OCI-LY7 (cell line): Measurements from ENCODE around the gene FABP6. TPM values are rescaled to one million over a fixed set of nuclear protein-coding genes. Genes with fewer than 3 reads are reported as not detected.

ENCODE experiments used
- BruUV-seq: library from RNA; stranded (reverse); fragments of 400-500 nt; replicated peaks from 2 replicates; lab custom pipeline; 2021; lab: Mats Ljungman, UMichigan
- CTCF ChIA-PET: fragments of 300-600 bp; sonication (Branson Sonifier 250); formaldehyde crosslinking; loops from one replicate; lab custom pipeline; 2022; ENCODE audit warnings: antibody characterized with exemption; ENCODE audit not compliant: unreplicated experiment; lab: Charles Lee
- POLR2A ChIA-PET: fragments of 300-600 bp; sonication (Branson Sonifier 250); formaldehyde crosslinking; loops from one replicate; lab custom pipeline; 2022; ENCODE audit warnings: antibody characterized with exemption; lab: Charles Lee
- DNase-seq: peaks from one replicate; pipeline ENCODE4 v3.0.0-alpha.2; 2015; ENCODE audit warnings: low spot score
- H2AFZ ChIP-seq: fragments of 200-600 bp; sonication (generic), shearing (Covaris generic); 2 replicates; pipeline ENCODE4 v1.6.1; 2014; ENCODE audit warnings: mild to moderate bottlenecking, antibody characterized with exemption, low read length, moderate library complexity
- H3K27ac ChIP-seq: fragments of 200-600 bp; sonication (generic); 2 replicates; pipeline ENCODE4 v1.5.1; 2014; ENCODE audit warnings: mixed run types, low read depth, mild to moderate bottlenecking, moderate library complexity, low read length, inconsistent platforms; ENCODE audit not compliant: poor library complexity, severe bottlenecking
- H3K36me3 ChIP-seq: fragments of 200-600 bp; sonication (generic); 2 replicates; pipeline ENCODE4 v1.6.1; 2014; ENCODE audit warnings: mild to moderate bottlenecking, antibody characterized with exemption, low read length, moderate library complexity, mixed read lengths; ENCODE audit not compliant: insufficient read depth
- H3K4me1 ChIP-seq: fragments of 200-600 bp; sonication (generic); 2 replicates; pipeline ENCODE4 v1.5.1; 2014; ENCODE audit warnings: mild to moderate bottlenecking, low read length; ENCODE audit not compliant: insufficient read depth, poor library complexity, severe bottlenecking
- H3K4me2 ChIP-seq: fragments of 200-600 bp; sonication (generic); 2 replicates; pipeline ENCODE4 v1.6.1; 2014; ENCODE audit warnings: mild to moderate bottlenecking, low read length
- H3K4me3 ChIP-seq: fragments of 200-600 bp; sonication (generic); 2 replicates; pipeline ENCODE4 v1.5.1; 2014; ENCODE audit warnings: mild to moderate bottlenecking, low read depth, low read length; ENCODE audit not compliant: poor library complexity, severe bottlenecking
- H3K79me2 ChIP-seq: fragments of 200-600 bp; sonication (generic); 2 replicates; pipeline ENCODE4 v1.6.1; 2016; ENCODE audit warnings: low read depth, mild to moderate bottlenecking, low read length, moderate library complexity, mixed read lengths; ENCODE audit not compliant: insufficient read depth
- H3K9me2 ChIP-seq: fragments of 200-600 bp; sonication (generic); 2 replicates; pipeline ENCODE4 v1.6.1; 2016; ENCODE audit warnings: mild to moderate bottlenecking, low read length, mixed read lengths; ENCODE audit not compliant: insufficient read depth
- H3K9me3 ChIP-seq: fragments of 200-600 bp; sonication (generic); 2 replicates; pipeline ENCODE4 v1.6.1; 2014; ENCODE audit warnings: mild to moderate bottlenecking, mixed run types, low read length, mixed read lengths
- H4K20me1 ChIP-seq: fragments of 200-600 bp; sonication (generic); 2 replicates; pipeline ENCODE4 v1.6.1; 2014; ENCODE audit warnings: mild to moderate bottlenecking, antibody characterized with exemption, low read length, moderate library complexity, mixed read lengths; ENCODE audit not compliant: insufficient read depth
- CTCF ChIP-seq: fragments of 200-600 bp; sonication (generic); conservative IDR thresholded peaks from 2 replicates; pipeline ENCODE4 v1.5.1; 2014; ENCODE audit warnings: mild to moderate bottlenecking, antibody characterized with exemption, low read length, moderate library complexity, mixed read lengths
- EZH2phosphoT487 ChIP-seq: fragments of 200-600 bp; sonication (generic); IDR thresholded peaks from 2 replicates; pipeline ENCODE4 v1.6.1; 2018; ENCODE audit warnings: low read depth, borderline replicate concordance, mild to moderate bottlenecking, mixed run types, antibody characterized with exemption, low read length, moderate library complexity, mixed read lengths
- intact Hi-C: fragments of 100-400 bp; cut with micrococcal nuclease; formaldehyde crosslinking; loops from one replicate; pipeline ENCODE4 v1.10.0; 2022; ENCODE audit not compliant: unreplicated experiment
- total RNA-seq, 2 experiments: library from RNA; depleted of rRNA in 1 of 2; stranded (reverse); fragments of >200 nt in 1 of 2; shearing (Covaris generic) in 1 of 2; gene quantifications; 2 replicates each; pipeline ENCODE4 v1.2.3, GENCODE V29; 2014 to 2022

FABP6 gene
- total RNA-seq, 2 experiments from 2014 or later, result 0.69 TPM; not detected in 1

GRCh38 chr5:160227012-160227411 is 2.3 kb upstream of the FABP6 start:
- Histone ChIP-seq H4K20me1 (no peaks in the 10 kb centered on the region), H3K9me3 (no peaks in the 10 kb centered on the region), H3K4me3 (no peak overlapping the region), H3K9me2 (no peaks in the 10 kb centered on the region), H2AFZ (no peak overlapping the region), H3K27ac (no peak overlapping the region), H3K4me2 (no peak overlapping the region), H3K36me3 (no peaks in the 10 kb centered on the region), H3K79me2 (no peaks in the 10 kb centered on the region), H3K4me1 (no peaks in the 10 kb centered on the region)
- POLR2A ChIA-PET, result no interaction called here
- TF ChIP-seq EZH2phosphoT487 (no peak), CTCF (no peak)
- DNase-seq, result no peak
- intact Hi-C loops, result no loop called here
- BruUV-seq, result no TSS peak
- CTCF ChIA-PET, result interaction anchor here (1.0 kb wide), 1 partner anchor 35 kb away, joined by 3 read pairs; no protein-coding TSS in a partner anchor

- Histone ChIP-seq H3K9me3 (no peaks in the 10 kb centered on the region), H3K79me2 (no peaks in the 10 kb centered on the region), H2AFZ (no peak overlapping the region), H3K4me3 (no peak overlapping the region), H3K4me2 (no peak overlapping the region), H4K20me1 (no peaks in the 10 kb centered on the region), H3K36me3 (no peaks in the 10 kb centered on the region), H3K9me2 (no peaks in the 10 kb centered on the region), H3K27ac (no peak overlapping the region), H3K4me1 (no peaks in the 10 kb centered on the region)
- no peak for DNase-seq
- intact Hi-C loops, result no loop called here
- ChIA-PET CTCF (no interaction called here), POLR2A (interaction anchor here (0.6 kb wide), 1 partner anchor 9 kb away, joined by 3 read pairs; no protein-coding TSS in a partner anchor)
- TF ChIP-seq EZH2phosphoT487 (no peak), CTCF (no peak)
- BruUV-seq, result no TSS peak
Measured at GRCh38 chr5:160230686-160231527, 1.6 kb downstream of the FABP6 start.
